HG03196 (cell line): ENCODE data around the gene RELL1.

ENCODE experiments used
- ATAC-seq: cut with Tn5 transposase; IDR thresholded peaks from one replicate; pipeline ENCODE4 v1.9.1; 2021; ENCODE audit not compliant: unreplicated experiment

The RELL1 gene

GRCh38 chr4:37603711-37604110, 82.5 kb downstream of the RELL1 start:
- ATAC-seq, result no peak

GRCh38 chr4:37603070-37603468, 83.1 kb downstream of the RELL1 start:
- ATAC-seq, result peak; percentile 62

- ATAC-seq, result no peak
Measured at GRCh38 chr4:37602454-37603069, 83.6 kb downstream of the RELL1 start.

GRCh38 chr4:37601531-37601930, 84.6 kb downstream of the RELL1 start:
- ATAC-seq, result no peak

- ATAC-seq, result no peak
Measured at GRCh38 chr4:37599092-37599790, 86.9 kb downstream of the RELL1 start.

- no peak for ATAC-seq
Measured at GRCh38 chr4:37597034-37597433, 89.1 kb downstream of the RELL1 start.

- no peak for ATAC-seq
Measured at GRCh38 chr4:37595875-37596680, 90.1 kb downstream of the RELL1 start.

GRCh38 chr4:37594099-37594498, 92.1 kb downstream of the RELL1 start:
- no peak for ATAC-seq

GRCh38 chr4:37591349-37591748, 94.8 kb downstream of the RELL1 start:
- ATAC-seq, result no peak

- ATAC-seq, result no peak
Measured at GRCh38 chr4:37590016-37590415, 96.2 kb downstream of the RELL1 start.

- no peak for ATAC-seq
Measured at GRCh38 chr4:37588150-37588549, 98.0 kb downstream of the RELL1 start.

- ATAC-seq, result no peak
Measured at GRCh38 chr4:37586194-37586593, 100.0 kb downstream of the RELL1 start.

GRCh38 chr4:37584493-37585060, 101.6 kb downstream of the RELL1 start:
- no peak for ATAC-seq

GRCh38 chr4:37584071-37584470, 102.1 kb downstream of the RELL1 start:
- ATAC-seq, result no peak

- no peak for ATAC-seq
Measured at GRCh38 chr4:37573566-37573965, 112.6 kb downstream of the RELL1 start.

- no peak for ATAC-seq
Measured at GRCh38 chr4:37568489-37568888, 117.7 kb downstream of the RELL1 start.

- ATAC-seq, result no peak
Measured at GRCh38 chr4:37567836-37568235, 118.3 kb downstream of the RELL1 start.

GRCh38 chr4:37562592-37562991, 123.6 kb downstream of the RELL1 start:
- no peak for ATAC-seq

- peak; percentile 98 for ATAC-seq
Measured at GRCh38 chr4:37561803-37562207, 124.4 kb downstream of the RELL1 start.

- peak; percentile 5 for ATAC-seq
Measured at GRCh38 chr4:37561196-37561802, 124.9 kb downstream of the RELL1 start.
